OCI-LY7 (cell line): ENCODE results near the gene HS6ST3. TPM values are rescaled to one million over a fixed set of nuclear protein-coding genes. Genes with fewer than 3 reads are reported as not detected.

Experiments used
- BruUV-seq: library from RNA; stranded (reverse); fragments of 400-500 nt; replicated peaks from 2 replicates; lab custom pipeline; 2021; lab: Mats Ljungman, UMichigan
- CTCF ChIA-PET: fragments of 300-600 bp; sonication (Branson Sonifier 250); formaldehyde crosslinking; loops from one replicate; lab custom pipeline; 2022; ENCODE audit warnings: antibody characterized with exemption; ENCODE audit not compliant: unreplicated experiment; lab: Charles Lee
- POLR2A ChIA-PET: fragments of 300-600 bp; sonication (Branson Sonifier 250); formaldehyde crosslinking; loops from one replicate; lab custom pipeline; 2022; ENCODE audit warnings: antibody characterized with exemption; lab: Charles Lee
- DNase-seq: peaks from one replicate; pipeline ENCODE4 v3.0.0-alpha.2; 2015; ENCODE audit warnings: low spot score
- H2AFZ ChIP-seq: fragments of 200-600 bp; sonication (generic), shearing (Covaris generic); 2 replicates; pipeline ENCODE4 v1.6.1; 2014; ENCODE audit warnings: mild to moderate bottlenecking, antibody characterized with exemption, low read length, moderate library complexity
- H3K27ac ChIP-seq: fragments of 200-600 bp; sonication (generic); 2 replicates; pipeline ENCODE4 v1.5.1; 2014; ENCODE audit warnings: mixed run types, low read depth, mild to moderate bottlenecking, moderate library complexity, low read length, inconsistent platforms; ENCODE audit not compliant: poor library complexity, severe bottlenecking
- H3K36me3 ChIP-seq: fragments of 200-600 bp; sonication (generic); 2 replicates; pipeline ENCODE4 v1.6.1; 2014; ENCODE audit warnings: mild to moderate bottlenecking, antibody characterized with exemption, low read length, moderate library complexity, mixed read lengths; ENCODE audit not compliant: insufficient read depth
- H3K4me1 ChIP-seq: fragments of 200-600 bp; sonication (generic); 2 replicates; pipeline ENCODE4 v1.5.1; 2014; ENCODE audit warnings: mild to moderate bottlenecking, low read length; ENCODE audit not compliant: insufficient read depth, poor library complexity, severe bottlenecking
- H3K4me2 ChIP-seq: fragments of 200-600 bp; sonication (generic); 2 replicates; pipeline ENCODE4 v1.6.1; 2014; ENCODE audit warnings: mild to moderate bottlenecking, low read length
- H3K4me3 ChIP-seq: fragments of 200-600 bp; sonication (generic); 2 replicates; pipeline ENCODE4 v1.5.1; 2014; ENCODE audit warnings: mild to moderate bottlenecking, low read depth, low read length; ENCODE audit not compliant: poor library complexity, severe bottlenecking
- H3K79me2 ChIP-seq: fragments of 200-600 bp; sonication (generic); 2 replicates; pipeline ENCODE4 v1.6.1; 2016; ENCODE audit warnings: low read depth, mild to moderate bottlenecking, low read length, moderate library complexity, mixed read lengths; ENCODE audit not compliant: insufficient read depth
- H3K9me2 ChIP-seq: fragments of 200-600 bp; sonication (generic); 2 replicates; pipeline ENCODE4 v1.6.1; 2016; ENCODE audit warnings: mild to moderate bottlenecking, low read length, mixed read lengths; ENCODE audit not compliant: insufficient read depth
- H3K9me3 ChIP-seq: fragments of 200-600 bp; sonication (generic); 2 replicates; pipeline ENCODE4 v1.6.1; 2014; ENCODE audit warnings: mild to moderate bottlenecking, mixed run types, low read length, mixed read lengths
- H4K20me1 ChIP-seq: fragments of 200-600 bp; sonication (generic); 2 replicates; pipeline ENCODE4 v1.6.1; 2014; ENCODE audit warnings: mild to moderate bottlenecking, antibody characterized with exemption, low read length, moderate library complexity, mixed read lengths; ENCODE audit not compliant: insufficient read depth
- CTCF ChIP-seq: fragments of 200-600 bp; sonication (generic); conservative IDR thresholded peaks from 2 replicates; pipeline ENCODE4 v1.5.1; 2014; ENCODE audit warnings: mild to moderate bottlenecking, antibody characterized with exemption, low read length, moderate library complexity, mixed read lengths
- EZH2phosphoT487 ChIP-seq: fragments of 200-600 bp; sonication (generic); IDR thresholded peaks from 2 replicates; pipeline ENCODE4 v1.6.1; 2018; ENCODE audit warnings: low read depth, borderline replicate concordance, mild to moderate bottlenecking, mixed run types, antibody characterized with exemption, low read length, moderate library complexity, mixed read lengths
- intact Hi-C: fragments of 100-400 bp; cut with micrococcal nuclease; formaldehyde crosslinking; loops from one replicate; pipeline ENCODE4 v1.10.0; 2022; ENCODE audit not compliant: unreplicated experiment
- total RNA-seq, 2 experiments: library from RNA; depleted of rRNA in 1 of 2; stranded (reverse); fragments of >200 nt in 1 of 2; shearing (Covaris generic) in 1 of 2; gene quantifications; 2 replicates each; pipeline ENCODE4 v1.2.3, GENCODE V29; 2014 to 2022

The HS6ST3 gene
- total RNA-seq, 2 experiments from 2014 or later: not detected

DNA sequence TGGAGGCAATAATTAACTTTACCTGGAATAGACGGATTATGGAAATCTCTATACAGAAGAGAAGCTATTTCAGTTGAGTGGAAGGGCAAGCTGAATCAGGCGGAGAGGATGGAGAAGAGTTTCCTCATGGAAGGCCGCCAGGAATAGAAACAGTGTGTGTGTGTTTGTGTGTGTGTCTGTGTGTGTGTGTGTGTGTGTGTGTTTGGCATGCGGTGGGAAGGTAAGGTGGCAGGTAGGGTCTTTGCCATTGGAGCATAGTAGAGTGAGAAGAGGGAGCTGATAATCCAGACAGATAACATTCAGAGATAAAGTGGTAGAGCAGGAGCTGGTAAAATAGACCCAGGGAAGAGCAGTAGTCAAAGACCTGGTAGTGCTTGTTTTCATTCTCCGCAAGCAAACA is 9.2 kb upstream of the HS6ST3 start:
- Histone ChIP-seq H3K4me1 (no peaks in the 10 kb centered on the region), H3K79me2 (no peaks in the 10 kb centered on the region), H3K4me2 (no peak overlapping the region), H3K4me3 (no peak overlapping the region), H3K36me3 (no peaks in the 10 kb centered on the region), H3K9me3 (no peaks in the 10 kb centered on the region), H3K27ac (no peak overlapping the region), H4K20me1 (no peaks in the 10 kb centered on the region), H3K9me2 (no peaks in the 10 kb centered on the region), H2AFZ (no peak overlapping the region)
- CTCF ChIA-PET: no interaction called here
- no TSS peak for BruUV-seq
- POLR2A ChIA-PET: no interaction called here
- DNase-seq: no peak
- TF ChIP-seq EZH2phosphoT487 (no peak), CTCF (no peak)
- intact Hi-C loops: no loop called here

GRCh38 chr13:96081888-96082287 is 8.0 kb upstream of the HS6ST3 start:
- ChIA-PET CTCF (no interaction called here), POLR2A (no interaction called here)
- Histone ChIP-seq H3K9me2 (no peaks in the 10 kb centered on the region), H3K27ac (no peak overlapping the region), H4K20me1 (no peaks in the 10 kb centered on the region), H3K79me2 (no peaks in the 10 kb centered on the region), H2AFZ (no peak overlapping the region), H3K4me3 (no peak overlapping the region), H3K4me1 (no peaks in the 10 kb centered on the region), H3K36me3 (no peaks in the 10 kb centered on the region), H3K4me2 (no peak overlapping the region), H3K9me3 (no peaks in the 10 kb centered on the region)
- intact Hi-C loops: no loop called here
- TF ChIP-seq CTCF (no peak), EZH2phosphoT487 (no peak)
- BruUV-seq: no TSS peak
- no peak for DNase-seq

GRCh38 chr13:96082640-96083039 is 7.3 kb upstream of the HS6ST3 start:
- Histone ChIP-seq H3K79me2 (no peaks in the 10 kb centered on the region), H3K4me3 (no peak overlapping the region), H2AFZ (no peak overlapping the region), H3K36me3 (no peaks in the 10 kb centered on the region), H3K9me2 (no peaks in the 10 kb centered on the region), H3K4me1 (no peaks in the 10 kb centered on the region), H3K9me3 (no peaks in the 10 kb centered on the region), H4K20me1 (no peaks in the 10 kb centered on the region), H3K4me2 (no peak overlapping the region), H3K27ac (no peak overlapping the region)
- no peak for TF ChIP-seq CTCF
- TF ChIP-seq EZH2phosphoT487: no peak
- CTCF ChIA-PET: no interaction called here
- no peak for DNase-seq
- no TSS peak for BruUV-seq
- intact Hi-C loops: no loop called here
- POLR2A ChIA-PET: no interaction called here
